Caki2 (cell line): Measurements from ENCODE around the gene EXTL1. TPM values are rescaled to one million over a fixed set of nuclear protein-coding genes. Genes with fewer than 3 reads are reported as not detected.
"Not testable (repeated sequence)": the region's sequence is repeated elsewhere in the genome, so short reads cannot be mapped to it uniquely, and the experiment has no call there.

Experiments used
- DNase-seq: peaks from one replicate; pipeline ENCODE4 v3.0.0-alpha.2; 2015; ENCODE audit warnings: low read depth
- in situ Hi-C: cut with HindIII; loops from 2 replicates; pipeline ENCODE4 v1.10.0; 2016; ENCODE audit warnings: low sequenced_read_pairs, low pct_unique_long_range_greater_than_20kb, mixed read lengths
- total RNA-seq: library from RNA; depleted of rRNA; stranded (reverse); fragments of >200 nt; shearing (Covaris generic); gene quantifications from 2 replicates; pipeline ENCODE4 v1.2.3, GENCODE V29; 2014; ENCODE audit warnings: low replicate concordance; rRNA removed

EXTL1 gene
- not detected in 2 replicates for total RNA-seq

- no peak for DNase-seq
- in situ Hi-C loops, result no loop called here
These were observed at the start of gene EXTL1 for GRCh38 chr1:26021647-26022403. EXTL1 (plus strand) TSS chr1:26021775; CDS start chr1:26022647, 872 bp downstream.

GRCh38 chr1:25971811-25972180, 49.8 kb upstream of the EXTL1 start:
- in situ Hi-C loops, result no loop called here
- DNase-seq, result no peak

GRCh38 chr1:25973610-25974321, 47.8 kb upstream of the EXTL1 start:
- in situ Hi-C loops, result no loop called here
- DNase-seq, result no peak

GRCh38 chr1:25977801-25978200, 43.8 kb upstream of the EXTL1 start:
- no peak for DNase-seq
- in situ Hi-C loops, result loop anchor here (25.0 kb wide), 1 partner anchor 90 kb away; the partner anchor contains the start of gene PAQR7

- in situ Hi-C loops, result loop anchor here (25.0 kb wide), 1 partner anchor 91 kb away; the partner anchor contains the start of gene PAQR7
- no peak for DNase-seq
These were observed 43.2 kb upstream of the EXTL1 start for GRCh38 chr1:25978403-25978802.

- in situ Hi-C loops, result loop anchor here (25.0 kb wide), 1 partner anchor 92 kb away; the partner anchor contains the start of gene PAQR7
- no peak for DNase-seq
These were observed 42.4 kb upstream of the EXTL1 start for GRCh38 chr1:25979210-25979609.

GRCh38 chr1:25985171-25985570, 36.4 kb upstream of the EXTL1 start:
- in situ Hi-C loops, result loop anchor here (25.0 kb wide), 1 partner anchor 98 kb away; the partner anchor contains the start of gene PAQR7
- no peak for DNase-seq

GRCh38 chr1:25985670-25986069, 35.9 kb upstream of the EXTL1 start:
- in situ Hi-C loops, result loop anchor here (25.0 kb wide), 1 partner anchor 98 kb away; the partner anchor contains the start of gene PAQR7
- DNase-seq, result no peak

GRCh38 chr1:25986773-25987172, 34.8 kb upstream of the EXTL1 start:
- in situ Hi-C loops, result loop anchor here (25.0 kb wide), 1 partner anchor 99 kb away; the partner anchor contains the start of gene PAQR7
- DNase-seq, result not testable (repeated sequence)

- no peak for DNase-seq
- in situ Hi-C loops, result loop anchor here (25.0 kb wide), 1 partner anchor 101 kb away; the partner anchor contains the start of gene PAQR7
These were observed 33.6 kb upstream of the EXTL1 start for GRCh38 chr1:25987951-25988350.

- no peak for DNase-seq
- in situ Hi-C loops, result loop anchor here (25.0 kb wide), 1 partner anchor 102 kb away; the partner anchor contains the start of gene PAQR7
These were observed 31.9 kb upstream of the EXTL1 start for GRCh38 chr1:25989440-25990234.

GRCh38 chr1:25990251-25990650, 31.3 kb upstream of the EXTL1 start:
- DNase-seq, result no peak
- in situ Hi-C loops, result loop anchor here (25.0 kb wide), 1 partner anchor 103 kb away; the partner anchor contains the start of gene PAQR7

GRCh38 chr1:25990702-25991395, 30.7 kb upstream of the EXTL1 start:
- in situ Hi-C loops, result loop anchor here (25.0 kb wide), 1 partner anchor 104 kb away; the partner anchor contains the start of gene PAQR7
- no peak for DNase-seq

- in situ Hi-C loops, result loop anchor here (25.0 kb wide), 1 partner anchor 105 kb away; the partner anchor contains the start of gene PAQR7
- no peak for DNase-seq
These were observed 29.5 kb upstream of the EXTL1 start for GRCh38 chr1:25991937-25992688.

GRCh38 chr1:25992689-25993171, 28.8 kb upstream of the EXTL1 start:
- in situ Hi-C loops, result loop anchor here (25.0 kb wide), 1 partner anchor 105 kb away; the partner anchor contains the start of gene PAQR7
- DNase-seq, result no peak

GRCh38 chr1:25993197-25993951, 28.2 kb upstream of the EXTL1 start:
- no peak for DNase-seq
- in situ Hi-C loops, result loop anchor here (25.0 kb wide), 1 partner anchor 106 kb away; the partner anchor contains the start of gene PAQR7
